GM19043 (cell line): Measurements from ENCODE around the gene MMP23B.
"Not testable (repeated sequence)": the region's sequence is repeated elsewhere in the genome, so short reads cannot be mapped to it uniquely, and the experiment has no call there.

Source experiments
- ATAC-seq: cut with Tn5 transposase; IDR thresholded peaks from one replicate; pipeline ENCODE4 v1.9.1; 2021; ENCODE audit warnings: low read depth; ENCODE audit not compliant: unreplicated experiment

MMP23B gene

GRCh38 chr1:1629430-1630190 is 2.4 kb upstream of the MMP23B start:
- no peak for ATAC-seq

- peak; percentile 71 for ATAC-seq
Measured at GRCh38 chr1:1630191-1630964, 1.6 kb upstream of the MMP23B start.

GRCh38 chr1:1630965-1631781 is 800 bp upstream of the MMP23B start:
- ATAC-seq = no peak

GRCh38 chr1:1633409-1633808 is 1.4 kb downstream of the MMP23B start:
- not testable (repeated sequence) for ATAC-seq

GRCh38 chr1:1634613-1635012 is 2.6 kb downstream of the MMP23B start:
- not testable (repeated sequence) for ATAC-seq

GRCh38 chr1:1636621-1637478 is 4.9 kb downstream of the MMP23B start:
- ATAC-seq = not testable (repeated sequence)

- not testable (repeated sequence) for ATAC-seq
Measured at GRCh38 chr1:1637479-1637875, 5.5 kb downstream of the MMP23B start.

GRCh38 chr1:1638528-1638927 is 6.6 kb downstream of the MMP23B start:
- ATAC-seq = not testable (repeated sequence)

GRCh38 chr1:1639368-1639767 is 7.4 kb downstream of the MMP23B start:
- ATAC-seq = not testable (repeated sequence)

- ATAC-seq = not testable (repeated sequence)
Measured at GRCh38 chr1:1640081-1640480, 8.1 kb downstream of the MMP23B start.

GRCh38 chr1:1640711-1641461 is 8.9 kb downstream of the MMP23B start:
- ATAC-seq = not testable (repeated sequence)

GRCh38 chr1:1646326-1646725 is 14.4 kb downstream of the MMP23B start:
- ATAC-seq = not testable (repeated sequence)

GRCh38 chr1:1647567-1648241 is 15.7 kb downstream of the MMP23B start:
- ATAC-seq = not testable (repeated sequence)

GRCh38 chr1:1648265-1648664 is 16.3 kb downstream of the MMP23B start:
- ATAC-seq = not testable (repeated sequence)

- peak; percentile 74 for ATAC-seq
Measured at GRCh38 chr1:1658583-1659549, 26.9 kb downstream of the MMP23B start, which contains the start of gene CDK11B. Gene CDK11B, minus strand, starts transcription at chr1:1659004. Its CDS starts 1,519 bp downstream, at chr1:1657485.

- not testable (repeated sequence) for ATAC-seq
Measured at GRCh38 chr1:1662392-1662791, 30.4 kb downstream of the MMP23B start.

GRCh38 chr1:1662830-1663560 is 31.0 kb downstream of the MMP23B start:
- ATAC-seq = not testable (repeated sequence)
